ENCODE results near the gene CHRNA5.

Gene CHRNA5

GRCh38 chr15:78640527-78641101, 75.3 kb downstream of the CHRNA5 start:
- DNase-seq, result no peak

DNA sequence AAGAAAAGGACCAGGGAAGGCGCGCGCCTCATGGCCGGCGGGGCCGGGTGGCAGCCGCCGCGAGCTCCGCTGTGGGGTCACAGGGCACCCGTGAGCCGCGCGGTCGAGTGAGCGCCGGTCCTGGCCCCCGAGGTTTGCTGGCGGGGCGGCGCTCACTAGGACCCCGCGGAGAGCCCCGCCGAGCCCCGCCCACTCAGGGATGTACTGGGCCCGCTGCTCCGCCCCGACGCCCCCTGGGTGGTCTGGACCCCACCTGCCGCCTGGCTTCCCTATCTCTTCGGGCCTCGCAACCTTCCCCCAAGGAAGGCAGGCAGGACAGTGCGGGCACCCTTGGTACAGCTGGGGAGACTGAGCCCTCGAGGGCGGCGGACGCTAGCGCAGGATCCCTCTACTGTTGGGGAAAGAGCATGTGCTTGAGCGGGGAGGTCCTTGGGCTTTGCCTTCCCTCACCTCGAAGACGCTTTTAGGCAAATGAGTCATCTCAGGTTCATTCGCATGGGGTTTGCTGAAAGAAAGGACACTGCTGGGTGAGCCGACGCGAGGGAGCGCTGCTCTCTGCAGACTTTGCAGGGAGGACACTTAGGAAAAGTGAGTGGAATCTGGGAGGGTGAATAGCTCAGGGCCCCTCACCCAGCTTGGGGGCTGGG, 75.9 kb downstream of the CHRNA5 start, which contains the start of gene CHRNB4:
TSS of gene CHRNB4 (minus strand) at position 109 of the 647 bp plus-strand sequence. CDS start at position 32, 77 bp downstream.
- DNase-seq, result no peak

- DNase-seq, result no peak
Observed at GRCh38 chr15:78641749-78642275, 76.5 kb downstream of the CHRNA5 start.

- DNase-seq, result no peak
Observed at GRCh38 chr15:78642331-78642730, 77.0 kb downstream of the CHRNA5 start.

All from DMS153 (cell line).